Common myeloid progenitor, CD34-positive (primary cell): ENCODE measurements around the gene SIAH2.
A peak's percentile ranks its signal among the peaks of the same experiment; 100 is the strongest.

ENCODE experiments used
- CTCF ChIA-PET: fragments of 350-600 bp; sonication (Branson Sonifier 250); formaldehyde crosslinking; loops from one replicate; lab custom pipeline; 2021; ENCODE audit warnings: antibody characterized with exemption; lab: Charles Lee
- POLR2A ChIA-PET: fragments of 350-600 bp; sonication (Branson Sonifier 250); formaldehyde crosslinking; loops from one replicate; lab custom pipeline; 2021; ENCODE audit warnings: antibody characterized with exemption; lab: Charles Lee
- DNase-seq, 3 donors: peaks; one replicate each; pipeline versions ENCODE4 v3.0.0 to v3.0.0-alpha.2; 2013
- H3K27ac ChIP-seq, 2 experiments: 1 replicate in 1 of 2; 2 replicates in 1 of 2; pipeline ENCODE4 v1.7.0; 2013; ENCODE audit warnings: inconsistent platforms in 2 of 2, low read length in 2 of 2, mild to moderate bottlenecking in 2 of 2, low read depth in 1 of 2, moderate library complexity in 1 of 2; ENCODE audit not compliant: severe bottlenecking in 2 of 2, insufficient read depth in 1 of 2, poor library complexity in 1 of 2
- H3K27me3 ChIP-seq, 5 experiments: replicated peaks in 2 of 5; 1 replicate in 3 of 5; 2 replicates in 2 of 5; pipeline versions ENCODE4 v1.6.1 to v1.7.0; 2013; ENCODE audit warnings: low read length in 4 of 5, mild to moderate bottlenecking in 2 of 5, moderate library complexity in 2 of 5, inconsistent platforms in 1 of 5; ENCODE audit not compliant: insufficient read depth in 5 of 5, control insufficient read depth in 4 of 5
- H3K36me3 ChIP-seq, 4 experiments: 1 replicate in 2 of 4; 2 replicates in 2 of 4; pipeline versions ENCODE4 v1.6.1 to v1.7.0; 2013; ENCODE audit warnings: low read length in 3 of 4, control low read depth in 1 of 4, mild to moderate bottlenecking in 1 of 4; ENCODE audit not compliant: control insufficient read depth in 4 of 4, insufficient read depth in 4 of 4
- H3K4me1 ChIP-seq, 4 experiments: 1 replicate in 3 of 4; 2 replicates in 1 of 4; pipeline versions ENCODE4 v1.6.1 to v1.7.1; 2013; ENCODE audit warnings: low read length in 3 of 4, mild to moderate bottlenecking in 3 of 4, control low read depth in 1 of 4, inconsistent platforms in 1 of 4, moderate library complexity in 1 of 4; ENCODE audit not compliant: control insufficient read depth in 4 of 4, insufficient read depth in 4 of 4; ENCODE audit errors: control extremely low read depth in 1 of 4
- H3K4me3 ChIP-seq, 7 experiments: 1 replicate in 4 of 7; 2 replicates in 3 of 7; pipeline versions ENCODE4 v1.5.1 to v1.7.0; 2013; ENCODE audit warnings: mild to moderate bottlenecking in 7 of 7, low read length in 6 of 7, moderate library complexity in 6 of 7, inconsistent platforms in 2 of 7, low read depth in 2 of 7, control low read depth in 1 of 7; ENCODE audit not compliant: insufficient read depth in 4 of 7, control insufficient read depth in 1 of 7; ENCODE audit errors: extremely low read depth in 1 of 7
- H3K9me3 ChIP-seq, 5 experiments: 1 replicate in 4 of 5; 2 replicates in 1 of 5; pipeline versions ENCODE4 v1.6.1 to v1.7.1; 2013; ENCODE audit warnings: low read length in 4 of 5, mild to moderate bottlenecking in 2 of 5, inconsistent platforms in 1 of 5, low read depth in 1 of 5, moderate library complexity in 1 of 5; ENCODE audit not compliant: control insufficient read depth in 4 of 5, insufficient read depth in 2 of 5; ENCODE audit errors: control extremely low read depth in 1 of 5
- WGBS: methylation state at CpG from one replicate; pipeline ENCODE4 v1.1.5; 2013; ENCODE audit not compliant: insufficient coverage; 5-methylcytosine and 5-hydroxymethylcytosine counted together

Gene SIAH2

GRCh38 chr3:150742141-150742523 lies 20.8 kb downstream of the SIAH2 start:
- CTCF ChIA-PET, result no interaction called here

GRCh38 chr3:150741497-150742140 lies 21.4 kb downstream of the SIAH2 start:
- DNase-seq, result peak in 1 of 3 donors; percentile 22
- POLR2A ChIA-PET, result no interaction called here
- Histone ChIP-seq H3K36me3 (peaks cover 7 to 21% (median 15%) of the 10 kb centered on the region in 4 experiments), H3K27me3 (no peaks in the 10 kb centered on the region), H3K27ac (no peak overlapping the region), H3K4me3 (no peak overlapping the region), H3K9me3 (no peaks in the 10 kb centered on the region), H3K4me1 (peaks cover 0 to 8% (median 2%) of the 10 kb centered on the region in 4 experiments)
- WGBS, result no CpG with 5 or more reads among the region's 5 CpGs
- CTCF ChIA-PET, result no interaction called here

More at GRCh38 chr3:150742141-150742523, 20.8 kb downstream of the SIAH2 start:
- Histone ChIP-seq H3K4me1 (peaks cover 0 to 8% (median 2%) of the 10 kb centered on the region in 4 experiments), H3K27me3 (no peaks in the 10 kb centered on the region), H3K36me3 (peaks cover 7 to 21% (median 15%) of the 10 kb centered on the region in 4 experiments), H3K27ac (no peak overlapping the region), H3K9me3 (no peaks in the 10 kb centered on the region), H3K4me3 (no peak overlapping the region)
- no peak for DNase-seq
- over 99% methylated on average over 15 of the region's 15 CpGs for WGBS
- POLR2A ChIA-PET, result no interaction called here

- DNase-seq, result no peak
- Histone ChIP-seq H3K4me1 (peaks cover 0 to 8% (median 2%) of the 10 kb centered on the region in 4 experiments), H3K36me3 (peaks cover 7 to 21% (median 15%) of the 10 kb centered on the region in 4 experiments), H3K27ac (no peak overlapping the region), H3K27me3 (no peaks in the 10 kb centered on the region), H3K4me3 (no peak overlapping the region), H3K9me3 (no peaks in the 10 kb centered on the region)
- CTCF ChIA-PET, result no interaction called here
- POLR2A ChIA-PET, result no interaction called here
- WGBS, result 97% methylated on average over 9 of the region's 12 CpGs
Measured at GRCh38 chr3:150740733-150741496, 22.1 kb downstream of the SIAH2 start.

- Histone ChIP-seq H3K27me3 (no peaks in the 10 kb centered on the region), H3K4me3 (no peak overlapping the region), H3K27ac (no peak overlapping the region), H3K4me1 (peaks cover 0 to 8% (median 2%) of the 10 kb centered on the region in 4 experiments), H3K9me3 (no peaks in the 10 kb centered on the region), H3K36me3 (peaks cover 7 to 21% (median 15%) of the 10 kb centered on the region in 4 experiments)
- ChIA-PET CTCF (no interaction called here), POLR2A (no interaction called here)
- peak in 2 of 3 donors; percentile 28 to 40 for DNase-seq
- WGBS, result 87% methylated on average over 3 of the region's 8 CpGs
Measured at GRCh38 chr3:150739877-150740645, 22.9 kb downstream of the SIAH2 start.

- ChIA-PET CTCF (no interaction called here), POLR2A (no interaction called here)
- Histone ChIP-seq H3K27ac (no peak overlapping the region), H3K27me3 (no peaks in the 10 kb centered on the region), H3K36me3 (peaks cover 7 to 21% (median 15%) of the 10 kb centered on the region in 4 experiments), H3K4me1 (peaks cover 0 to 8% (median 2%) of the 10 kb centered on the region in 4 experiments), H3K4me3 (no peak overlapping the region), H3K9me3 (no peaks in the 10 kb centered on the region)
- 84% methylated on average over 3 of the region's 7 CpGs for WGBS
- DNase-seq, result peak in 1 of 3 donors; percentile 21
Measured at GRCh38 chr3:150739200-150739863, 23.6 kb downstream of the SIAH2 start.

- Histone ChIP-seq H3K27me3 (no peaks in the 10 kb centered on the region), H3K9me3 (no peaks in the 10 kb centered on the region), H3K27ac (no peak overlapping the region), H3K4me1 (peaks cover 0 to 8% (median 2%) of the 10 kb centered on the region in 4 experiments), H3K4me3 (no peak overlapping the region), H3K36me3 (peaks cover 7 to 21% (median 15%) of the 10 kb centered on the region in 4 experiments)
- POLR2A ChIA-PET, result interaction anchor here (0.9 to 1.7 kb wide), 2 partner anchors 10 to 217 kb away, joined by 3 to 4 read pairs; no protein-coding TSS in a partner anchor
- CTCF ChIA-PET, result no interaction called here
- no peak for DNase-seq
- WGBS, result 90% methylated on average over 2 of the region's 4 CpGs
Measured at GRCh38 chr3:150738688-150739087, 24.3 kb downstream of the SIAH2 start.
